Lower leg skin (tissue), 4 donors: Measurements from ENCODE around the gene ZBTB21. TPM values are rescaled to one million over a fixed set of nuclear protein-coding genes. Genes with fewer than 3 reads are reported as not detected.

Experiments used
- DNase-seq, 2 donors: peaks; one replicate each; pipeline ENCODE4 v3.0.0-alpha.2; 2019; ENCODE audit warnings: low spot score in 2 of 2
- H3K4me3 ChIP-seq: fragments of 200-600 bp; sonication (generic); 2 replicates; pipeline ENCODE4 v1.5.1; 2017; ENCODE audit warnings: mild to moderate bottlenecking, low read depth; ENCODE audit not compliant: poor library complexity, severe bottlenecking
- CTCF ChIP-seq, 3 donors: fragments of 450-650 bp; IDR thresholded peaks; one replicate each; pipeline ENCODE4 v1.5.1; 2016; ENCODE audit warnings: antibody characterized with exemption in 3 of 3, mild to moderate bottlenecking in 3 of 3, moderate library complexity in 2 of 3
- POLR2A ChIP-seq, 2 donors: fragments of 450-650 bp; IDR thresholded peaks; one replicate each; pipeline ENCODE4 v1.6.1; 2016 to 2017; ENCODE audit warnings: antibody characterized with exemption in 2 of 2, mild to moderate bottlenecking in 1 of 2, moderate library complexity in 1 of 2
- WGBS, 2 donors: methylation state at CpG; one replicate each; pipeline ENCODE4 v1.1.5; 2018; 5-methylcytosine and 5-hydroxymethylcytosine counted together
- intact Hi-C: fragments of 100-400 bp; cut with DNase I; formaldehyde crosslinking; loops from one replicate; pipeline ENCODE4 v1.15.0; 2023; ENCODE audit warnings: low total_unique reads
- total RNA-seq, 4 donors: library from RNA; depleted of rRNA; stranded (reverse); fragments of >200 nt; gene quantifications; one replicate each; pipeline ENCODE4 v1.1.0, GENCODE V29; 2016

ZBTB21 gene
- total RNA-seq, 4 donors from 2014 or later, result 18.1 to 31.9 (median 28.2) TPM

GRCh38 chr21:41941941-41942340 lies 68.2 kb downstream of the ZBTB21 start:
- no peak for DNase-seq
- intact Hi-C loops, result loop anchor here (10.0 kb wide), 1 partner anchor 173 kb away; no protein-coding TSS in a partner anchor
- WGBS, 2 donors, result 92% methylated on average over 12 of the region's 12 CpGs
- no peak for TF ChIP-seq POLR2A (IDR thresholded peaks at IDR 0.05)
- TF ChIP-seq CTCF (IDR thresholded peaks at IDR 0.05), result no peak
- H3K4me3 ChIP-seq, result no peak overlapping the region

- no peak overlapping the region for H3K4me3 ChIP-seq
- 96 to 98% methylated on average over 3 of the region's 3 CpGs for WGBS, 2 donors
- TF ChIP-seq POLR2A (IDR thresholded peaks at IDR 0.05) (no peak), CTCF (IDR thresholded peaks at IDR 0.05) (no peak)
- DNase-seq, result no peak
- intact Hi-C loops, result loop anchor here (10.0 kb wide), 1 partner anchor 174 kb away; no protein-coding TSS in a partner anchor
Observed at GRCh38 chr21:41940431-41940830, 69.7 kb downstream of the ZBTB21 start.

- DNase-seq, result no peak
- no peak overlapping the region for H3K4me3 ChIP-seq
- TF ChIP-seq POLR2A (IDR thresholded peaks at IDR 0.05) (no peak), CTCF (IDR thresholded peaks at IDR 0.05) (no peak)
- 95 to 97% methylated on average over 8 of the region's 8 CpGs for WGBS, 2 donors
- intact Hi-C loops, result no loop called here
Observed at GRCh38 chr21:41939391-41939790, 70.8 kb downstream of the ZBTB21 start.

Other genes starting within 250 kb of the ZBTB21 start
- gene RIPK4, start 243.3 kb downstream of the ZBTB21 start, total RNA-seq, result 10 to 100 TPM; 61.0 to 88.1 (median 68.2) TPM
- 10 to 100 TPM in 2 of 4 donors, 1 to 10 TPM in 2; 4.7 to 26.9 (median 9.1) TPM for gene PRDM15, start 131.0 kb downstream of the ZBTB21 start, total RNA-seq
- gene C2CD2, start 56.3 kb downstream of the ZBTB21 start, total RNA-seq, result 10 to 100 TPM; 39.4 to 79.5 (median 49.4) TPM
- gene UMODL1, start 61.0 kb upstream of the ZBTB21 start, total RNA-seq, result under 1 TPM in 1 of 4 donors, not detected in 3; 0.23 TPM
- 10 to 100 TPM; 49.4 to 80.2 (median 52.7) TPM for gene ABCG1, start 208.8 kb upstream of the ZBTB21 start, total RNA-seq